Activated CD4-positive, alpha-beta T cell treated with anti-CD3 and anti-CD28 coated beads, Interleukin-2, amount 10 ng/mL, durations not matched to agents 24 days and 14 days (primary cell): ENCODE measurements around the gene MRPL4. TPM values are rescaled to one million over a fixed set of nuclear protein-coding genes. Genes with fewer than 3 reads are reported as not detected.

Experiments used
- DNase-seq: peaks from one replicate; pipeline ENCODE4 v3.0.0; 2022
- H3K27ac Mint-ChIP-seq: one replicate; pipeline ENCODE4 v1.8.0; 2022; ENCODE audit warnings: mild to moderate bottlenecking, mixed read lengths
- H3K27me3 Mint-ChIP-seq: one replicate; pipeline ENCODE4 v1.8.0; 2022; ENCODE audit warnings: mixed read lengths
- H3K36me3 Mint-ChIP-seq: one replicate; pipeline ENCODE4 v1.8.0; 2022; ENCODE audit warnings: low read depth, mild to moderate bottlenecking, mixed read lengths
- H3K4me1 Mint-ChIP-seq: one replicate; pipeline ENCODE4 v1.8.0; 2021; ENCODE audit warnings: mixed read lengths
- H3K4me3 Mint-ChIP-seq: one replicate; pipeline ENCODE4 v1.8.0; 2022; ENCODE audit warnings: mild to moderate bottlenecking, moderate library complexity, mixed read lengths
- H3K9me3 Mint-ChIP-seq: one replicate; pipeline ENCODE4 v1.8.0; 2021; ENCODE audit warnings: mixed read lengths
- intact Hi-C: fragments of 100-400 bp; cut with micrococcal nuclease; formaldehyde crosslinking; loops from one replicate; pipeline ENCODE4 v1.15.1; 2023
- total RNA-seq: library from RNA; stranded (reverse); gene quantifications from 2 replicates; pipeline ENCODE4 v1.2.3, GENCODE V29; 2022

The MRPL4 gene
- total RNA-seq, 1 donor from 2014 or later = 174 TPM

GRCh38 chr19:10259162-10259905, 7.3 kb downstream of the MRPL4 start:
- intact Hi-C loops = loop anchor here (1.0 kb wide), 1 partner anchor 130 kb away; no protein-coding TSS in a partner anchor
- H3K36me3 Mint-ChIP-seq = peaks cover 47% of the 10 kb centered on the region
- peak overlapping the region; percentile 70 for H3K4me3 Mint-ChIP-seq
- peak; percentile 97 for DNase-seq
- peak overlapping the region; percentile 94 for H3K27ac Mint-ChIP-seq
- H3K27me3 Mint-ChIP-seq = no peaks in the 10 kb centered on the region
- peaks cover 28% of the 10 kb centered on the region for H3K4me1 Mint-ChIP-seq
- no peaks in the 10 kb centered on the region for H3K9me3 Mint-ChIP-seq

- DNase-seq = peak; percentile 85
- Mint-ChIP-seq H3K27me3 (no peaks in the 10 kb centered on the region), H3K27ac (peak overlapping the region; percentile 94), H3K36me3 (peaks cover 39% of the 10 kb centered on the region), H3K4me3 (peak overlapping the region; percentile 70), H3K9me3 (no peaks in the 10 kb centered on the region), H3K4me1 (peaks cover 24% of the 10 kb centered on the region)
- intact Hi-C loops = loop anchor here (1.0 to 2.0 kb wide), 2 partner anchors 11 to 121 kb away; partner anchors contain the start of genes ICAM1 and TYK2
These were observed 8.1 kb downstream of the MRPL4 start for GRCh38 chr19:10260141-10260584.

- no peak for DNase-seq
- intact Hi-C loops = no loop called here
- H3K36me3 Mint-ChIP-seq = peaks cover 20% of the 10 kb centered on the region
- no peaks in the 10 kb centered on the region for H3K27me3 Mint-ChIP-seq
- H3K4me3 Mint-ChIP-seq = no peak overlapping the region
- H3K4me1 Mint-ChIP-seq = peaks cover 24% of the 10 kb centered on the region
- H3K9me3 Mint-ChIP-seq = no peaks in the 10 kb centered on the region
- no peak overlapping the region for H3K27ac Mint-ChIP-seq
These were observed 10.8 kb downstream of the MRPL4 start for GRCh38 chr19:10262771-10263170.

GRCh38 chr19:10266706-10267105, 14.7 kb downstream of the MRPL4 start:
- no peak for DNase-seq
- no peaks in the 10 kb centered on the region for H3K27me3 Mint-ChIP-seq
- H3K36me3 Mint-ChIP-seq = peaks cover 6% of the 10 kb centered on the region
- no peaks in the 10 kb centered on the region for H3K9me3 Mint-ChIP-seq
- H3K27ac Mint-ChIP-seq = peak overlapping the region; percentile 26
- no peak overlapping the region for H3K4me3 Mint-ChIP-seq
- intact Hi-C loops = no loop called here
- peaks cover 12% of the 10 kb centered on the region for H3K4me1 Mint-ChIP-seq

- Mint-ChIP-seq H3K4me3 (no peak overlapping the region), H3K27ac (no peak overlapping the region), H3K27me3 (no peaks in the 10 kb centered on the region), H3K4me1 (peaks cover 20% of the 10 kb centered on the region), H3K9me3 (no peaks in the 10 kb centered on the region), H3K36me3 (peaks cover 18% of the 10 kb centered on the region)
- intact Hi-C loops = no loop called here
- DNase-seq = no peak
These were observed 16.1 kb downstream of the MRPL4 start for GRCh38 chr19:10268071-10268470.

GRCh38 chr19:10269333-10270179, 17.5 kb downstream of the MRPL4 start:
- H3K27me3 Mint-ChIP-seq = no peaks in the 10 kb centered on the region
- peak overlapping the region; percentile 96 for H3K4me3 Mint-ChIP-seq
- H3K4me1 Mint-ChIP-seq = peaks cover 28% of the 10 kb centered on the region
- peak overlapping the region; percentile 96 for H3K27ac Mint-ChIP-seq
- intact Hi-C loops = loop anchor here (1.0 to 5.0 kb wide), 7 partner anchors 17 to 298 kb away; partner anchors contain the start of genes CDKN2D, FDX2, ICAM4 and KRI1
- H3K36me3 Mint-ChIP-seq = peaks cover 24% of the 10 kb centered on the region
- H3K9me3 Mint-ChIP-seq = no peaks in the 10 kb centered on the region
- peak; percentile 97 for DNase-seq

- intact Hi-C loops = loop anchor here (1.0 to 5.0 kb wide), 6 partner anchors 16 to 297 kb away; partner anchors contain the start of genes CDKN2D, FDX2, ICAM4 and KRI1
- Mint-ChIP-seq H3K36me3 (peaks cover 30% of the 10 kb centered on the region), H3K27ac (peak overlapping the region; percentile 96)
These were observed 18.2 kb downstream of the MRPL4 start for GRCh38 chr19:10270180-10270615.

GRCh38 chr19:10270616-10271394, 18.8 kb downstream of the MRPL4 start, which contains the start of gene ICAM1:
Gene ICAM1 (plus strand): TSS chr19:10271120. CDS start chr19:10271160, 40 bp downstream.
- Mint-ChIP-seq H3K9me3 (no peaks in the 10 kb centered on the region), H3K27ac (peak within 1 kb of the TSS; percentile 96), H3K4me3 (peak within 1 kb of the TSS; percentile 96), H3K27me3 (no peaks in the 10 kb centered on the region), H3K4me1 (peaks cover 33% of the 10 kb centered on the region), H3K36me3 (peaks cover 33% of the 10 kb centered on the region)
- peak; percentile 95 for DNase-seq
- intact Hi-C loops = loop anchor here (1.0 to 5.0 kb wide), 7 partner anchors 11 to 296 kb away; partner anchors contain the start of genes CDKN2D, FDX2, ICAM4 and KRI1

More at GRCh38 chr19:10270180-10270615, 18.2 kb downstream of the MRPL4 start:
- DNase-seq = peak; percentile 95
- Mint-ChIP-seq H3K4me3 (peak overlapping the region; percentile 96), H3K4me1 (peaks cover 33% of the 10 kb centered on the region), H3K27me3 (no peaks in the 10 kb centered on the region), H3K9me3 (no peaks in the 10 kb centered on the region)

- intact Hi-C loops = loop anchor here (1.0 to 5.0 kb wide), 5 partner anchors 11 to 296 kb away; partner anchors contain the start of genes CDKN2D, FDX2, KRI1 and RAVER1
- H3K36me3 Mint-ChIP-seq = peaks cover 33% of the 10 kb centered on the region
- H3K27me3 Mint-ChIP-seq = no peaks in the 10 kb centered on the region
- H3K4me1 Mint-ChIP-seq = peaks cover 33% of the 10 kb centered on the region
- peak; percentile 80 for DNase-seq
- no peaks in the 10 kb centered on the region for H3K9me3 Mint-ChIP-seq
- H3K4me3 Mint-ChIP-seq = peak overlapping the region; percentile 96
- H3K27ac Mint-ChIP-seq = peak overlapping the region; percentile 96
These were observed 19.6 kb downstream of the MRPL4 start for GRCh38 chr19:10271543-10272086.

GRCh38 chr19:10274589-10274988, 22.6 kb downstream of the MRPL4 start:
- Mint-ChIP-seq H3K36me3 (peaks cover 54% of the 10 kb centered on the region), H3K27me3 (no peaks in the 10 kb centered on the region), H3K9me3 (no peaks in the 10 kb centered on the region), H3K27ac (peak overlapping the region; percentile 39), H3K4me3 (peak overlapping the region; percentile 69), H3K4me1 (peaks cover 42% of the 10 kb centered on the region)
- DNase-seq = no peak
- intact Hi-C loops = loop anchor here (5.0 kb wide), 2 partner anchors 43 to 293 kb away; partner anchors contain the start of genes CDKN2D, FDX2 and KRI1

GRCh38 chr19:10277795-10278589, 26.0 kb downstream of the MRPL4 start:
- H3K27ac Mint-ChIP-seq = no peak overlapping the region
- peaks cover 57% of the 10 kb centered on the region for H3K36me3 Mint-ChIP-seq
- peaks cover 33% of the 10 kb centered on the region for H3K4me1 Mint-ChIP-seq
- no peak for DNase-seq
- H3K9me3 Mint-ChIP-seq = no peaks in the 10 kb centered on the region
- intact Hi-C loops = no loop called here
- H3K4me3 Mint-ChIP-seq = peak overlapping the region; percentile 13
- H3K27me3 Mint-ChIP-seq = no peaks in the 10 kb centered on the region

GRCh38 chr19:10278935-10279334, 26.9 kb downstream of the MRPL4 start:
- no peaks in the 10 kb centered on the region for H3K27me3 Mint-ChIP-seq
- H3K9me3 Mint-ChIP-seq = no peaks in the 10 kb centered on the region
- intact Hi-C loops = no loop called here
- peaks cover 29% of the 10 kb centered on the region for H3K4me1 Mint-ChIP-seq
- peak overlapping the region; percentile 75 for H3K27ac Mint-ChIP-seq
- peaks cover 61% of the 10 kb centered on the region for H3K36me3 Mint-ChIP-seq
- H3K4me3 Mint-ChIP-seq = peak overlapping the region; percentile 51
- no peak for DNase-seq
